Measurements from ENCODE around the gene PSMD14. TPM values are rescaled to one million over a fixed set of nuclear protein-coding genes. Genes with fewer than 3 reads are reported as not detected.

The PSMD14 gene
- polyA plus RNA-seq, 1 donor from 2014 or later: 136 TPM

GRCh38 chr2:161362568-161363166 lies 54.4 kb downstream of the PSMD14 start:
- no peaks in the 10 kb centered on the region for H3K9me2 ChIP-seq (ENCODE audit: insufficient read depth, low read length)
- H3K27ac ChIP-seq (ENCODE audit: low read length): no peak overlapping the region
- no peaks in the 10 kb centered on the region for H3F3A ChIP-seq (ENCODE audit: insufficient read depth, low read length, poor library complexity, severe bottlenecking)
- no peaks in the 10 kb centered on the region for H3K9me3 ChIP-seq (ENCODE audit: low read length)
- H3K4me2 ChIP-seq (ENCODE audit: low read length): no peak overlapping the region
- TF ChIP-seq POLR2AphosphoS5 (IDR thresholded peaks at IDR 0.05): no peak
- TF ChIP-seq RAD21 (conservative IDR thresholded peaks at IDR 0.05): no peak
- TF ChIP-seq, protein P1, sequence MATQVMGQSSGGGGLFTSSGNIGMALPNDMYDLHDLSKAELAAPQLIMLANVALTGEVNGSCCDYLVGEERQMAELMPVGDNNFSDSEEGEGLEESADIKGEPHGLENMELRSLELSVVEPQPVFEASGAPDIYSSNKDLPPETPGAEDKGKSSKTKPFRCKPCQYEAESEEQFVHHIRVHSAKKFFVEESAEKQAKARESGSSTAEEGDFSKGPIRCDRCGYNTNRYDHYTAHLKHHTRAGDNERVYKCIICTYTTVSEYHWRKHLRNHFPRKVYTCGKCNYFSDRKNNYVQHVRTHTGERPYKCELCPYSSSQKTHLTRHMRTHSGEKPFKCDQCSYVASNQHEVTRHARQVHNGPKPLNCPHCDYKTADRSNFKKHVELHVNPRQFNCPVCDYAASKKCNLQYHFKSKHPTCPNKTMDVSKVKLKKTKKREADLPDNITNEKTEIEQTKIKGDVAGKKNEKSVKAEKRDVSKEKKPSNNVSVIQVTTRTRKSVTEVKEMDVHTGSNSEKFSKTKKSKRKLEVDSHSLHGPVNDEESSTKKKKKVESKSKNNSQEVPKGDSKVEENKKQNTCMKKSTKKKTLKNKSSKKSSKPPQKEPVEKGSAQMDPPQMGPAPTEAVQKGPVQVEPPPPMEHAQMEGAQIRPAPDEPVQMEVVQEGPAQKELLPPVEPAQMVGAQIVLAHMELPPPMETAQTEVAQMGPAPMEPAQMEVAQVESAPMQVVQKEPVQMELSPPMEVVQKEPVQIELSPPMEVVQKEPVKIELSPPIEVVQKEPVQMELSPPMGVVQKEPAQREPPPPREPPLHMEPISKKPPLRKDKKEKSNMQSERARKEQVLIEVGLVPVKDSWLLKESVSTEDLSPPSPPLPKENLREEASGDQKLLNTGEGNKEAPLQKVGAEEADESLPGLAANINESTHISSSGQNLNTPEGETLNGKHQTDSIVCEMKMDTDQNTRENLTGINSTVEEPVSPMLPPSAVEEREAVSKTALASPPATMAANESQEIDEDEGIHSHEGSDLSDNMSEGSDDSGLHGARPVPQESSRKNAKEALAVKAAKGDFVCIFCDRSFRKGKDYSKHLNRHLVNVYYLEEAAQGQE (IDR thresholded peaks at IDR 0.05; ENCODE audit: borderline replicate concordance): no peak
- TF ChIP-seq EP300 (conservative IDR thresholded peaks at IDR 0.05; ENCODE audit: poor library complexity, severe bottlenecking): no peak
- no peak for TF ChIP-seq EZH2 (IDR thresholded peaks at IDR 0.05; ENCODE audit: borderline replicate concordance, insufficient read depth, low read length, poor library complexity, severe bottlenecking)
- no peak for TF ChIP-seq TAF1 (IDR thresholded peaks at IDR 0.05; ENCODE audit: low read depth)
- TF ChIP-seq, protein P2, sequence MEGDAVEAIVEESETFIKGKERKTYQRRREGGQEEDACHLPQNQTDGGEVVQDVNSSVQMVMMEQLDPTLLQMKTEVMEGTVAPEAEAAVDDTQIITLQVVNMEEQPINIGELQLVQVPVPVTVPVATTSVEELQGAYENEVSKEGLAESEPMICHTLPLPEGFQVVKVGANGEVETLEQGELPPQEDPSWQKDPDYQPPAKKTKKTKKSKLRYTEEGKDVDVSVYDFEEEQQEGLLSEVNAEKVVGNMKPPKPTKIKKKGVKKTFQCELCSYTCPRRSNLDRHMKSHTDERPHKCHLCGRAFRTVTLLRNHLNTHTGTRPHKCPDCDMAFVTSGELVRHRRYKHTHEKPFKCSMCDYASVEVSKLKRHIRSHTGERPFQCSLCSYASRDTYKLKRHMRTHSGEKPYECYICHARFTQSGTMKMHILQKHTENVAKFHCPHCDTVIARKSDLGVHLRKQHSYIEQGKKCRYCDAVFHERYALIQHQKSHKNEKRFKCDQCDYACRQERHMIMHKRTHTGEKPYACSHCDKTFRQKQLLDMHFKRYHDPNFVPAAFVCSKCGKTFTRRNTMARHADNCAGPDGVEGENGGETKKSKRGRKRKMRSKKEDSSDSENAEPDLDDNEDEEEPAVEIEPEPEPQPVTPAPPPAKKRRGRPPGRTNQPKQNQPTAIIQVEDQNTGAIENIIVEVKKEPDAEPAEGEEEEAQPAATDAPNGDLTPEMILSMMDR (IDR thresholded peaks at IDR 0.05; ENCODE audit: poor library complexity, severe bottlenecking): no peak
- TF ChIP-seq SMC3 (conservative IDR thresholded peaks at IDR 0.05; ENCODE audit: poor library complexity): no peak
- no peak for TF ChIP-seq MXI1 (conservative IDR thresholded peaks at IDR 0.05; ENCODE audit: poor library complexity, severe bottlenecking)
- no peaks in the 10 kb centered on the region for H3K27me3 ChIP-seq (ENCODE audit: insufficient read depth, low read depth, low read length)
- H3K9ac ChIP-seq (ENCODE audit: low read length): no peak overlapping the region
- no peaks in the 10 kb centered on the region for H4K20me1 ChIP-seq (ENCODE audit: insufficient read depth)
- no peaks in the 10 kb centered on the region for H3K36me3 ChIP-seq (ENCODE audit: insufficient read depth, low read length)
- no peak overlapping the region for H2AFZ ChIP-seq (ENCODE audit: low read depth, low read length)
- peaks cover 19% of the 10 kb centered on the region for H3K79me2 ChIP-seq (replicated peaks; ENCODE audit: insufficient read depth, low read length)
- no peak overlapping the region for H3K4me3 ChIP-seq (ENCODE audit: low read length)

GRCh38 chr2:161367675-161368074 lies 59.5 kb downstream of the PSMD14 start:
- Histone ChIP-seq H3F3A (ENCODE audit: insufficient read depth, low read length, poor library complexity, severe bottlenecking) (no peaks in the 10 kb centered on the region), H3K36me3 (ENCODE audit: insufficient read depth, low read length) (no peaks in the 10 kb centered on the region), H2AFZ (ENCODE audit: low read depth, low read length) (no peak overlapping the region), H3K9me3 (ENCODE audit: low read length) (no peaks in the 10 kb centered on the region), H3K27ac (ENCODE audit: low read length) (no peak overlapping the region), H3K27me3 (ENCODE audit: insufficient read depth, low read depth, low read length) (no peaks in the 10 kb centered on the region), H3K4me2 (ENCODE audit: low read length) (no peak overlapping the region), H3K9ac (ENCODE audit: low read length) (no peak overlapping the region), H4K20me1 (ENCODE audit: insufficient read depth) (no peaks in the 10 kb centered on the region), H3K9me2 (ENCODE audit: insufficient read depth, low read length) (no peaks in the 10 kb centered on the region), H3K4me3 (ENCODE audit: low read length) (no peak overlapping the region), H3K79me2 (replicated peaks; ENCODE audit: insufficient read depth, low read length) (peaks cover 19% of the 10 kb centered on the region)
- TF ChIP-seq RAD21 (conservative IDR thresholded peaks at IDR 0.05) (no peak), POLR2AphosphoS5 (IDR thresholded peaks at IDR 0.05) (peak; percentile 71), EP300 (conservative IDR thresholded peaks at IDR 0.05; ENCODE audit: poor library complexity, severe bottlenecking) (peak; percentile 81), EZH2 (IDR thresholded peaks at IDR 0.05; ENCODE audit: borderline replicate concordance, insufficient read depth, low read length, poor library complexity, severe bottlenecking) (no peak)

Data from neural cell (in vitro differentiated cells).